GM18858 (cell line): ENCODE results near the gene DGCR2.
"Not testable (repeated sequence)": the region's sequence is repeated elsewhere in the genome, so short reads cannot be mapped to it uniquely, and the experiment has no call there.

ENCODE experiments used
- ATAC-seq: cut with Tn5 transposase; IDR thresholded peaks from one replicate; pipeline ENCODE4 v1.9.1; 2021; ENCODE audit not compliant: unreplicated experiment

Gene DGCR2

DNA sequence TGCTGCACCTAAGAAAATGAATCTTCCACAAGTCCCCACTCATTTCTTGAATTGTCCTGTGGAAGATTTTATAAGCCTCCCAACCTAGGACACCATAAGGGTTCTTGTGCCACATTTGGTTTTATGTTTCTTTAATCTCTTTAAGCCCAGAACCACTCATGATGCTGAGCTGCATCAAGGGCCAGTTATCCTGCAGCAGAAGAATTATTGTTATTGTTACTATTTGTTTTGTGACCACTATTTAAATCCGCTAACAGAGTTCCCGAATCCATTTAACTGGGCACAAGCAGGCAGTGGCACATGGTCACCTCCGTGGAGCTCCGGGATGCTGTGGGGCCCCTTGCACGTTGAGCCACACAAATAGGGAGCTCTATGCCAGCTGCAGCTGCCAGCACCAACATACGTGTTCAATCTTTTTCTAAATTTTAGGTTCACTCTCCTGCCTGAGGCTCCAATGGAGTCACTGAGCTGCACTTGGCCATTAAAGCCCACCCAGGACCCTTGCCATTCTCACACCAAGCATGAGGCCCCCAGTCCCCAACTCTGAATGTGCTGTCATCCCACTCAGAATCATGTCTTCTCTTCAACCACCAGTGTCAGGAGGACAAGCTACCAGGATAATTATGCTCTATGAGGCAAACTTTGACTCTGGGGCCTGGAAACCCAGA, 60.6 kb downstream of the DGCR2 start:
- ATAC-seq = no peak

DNA sequence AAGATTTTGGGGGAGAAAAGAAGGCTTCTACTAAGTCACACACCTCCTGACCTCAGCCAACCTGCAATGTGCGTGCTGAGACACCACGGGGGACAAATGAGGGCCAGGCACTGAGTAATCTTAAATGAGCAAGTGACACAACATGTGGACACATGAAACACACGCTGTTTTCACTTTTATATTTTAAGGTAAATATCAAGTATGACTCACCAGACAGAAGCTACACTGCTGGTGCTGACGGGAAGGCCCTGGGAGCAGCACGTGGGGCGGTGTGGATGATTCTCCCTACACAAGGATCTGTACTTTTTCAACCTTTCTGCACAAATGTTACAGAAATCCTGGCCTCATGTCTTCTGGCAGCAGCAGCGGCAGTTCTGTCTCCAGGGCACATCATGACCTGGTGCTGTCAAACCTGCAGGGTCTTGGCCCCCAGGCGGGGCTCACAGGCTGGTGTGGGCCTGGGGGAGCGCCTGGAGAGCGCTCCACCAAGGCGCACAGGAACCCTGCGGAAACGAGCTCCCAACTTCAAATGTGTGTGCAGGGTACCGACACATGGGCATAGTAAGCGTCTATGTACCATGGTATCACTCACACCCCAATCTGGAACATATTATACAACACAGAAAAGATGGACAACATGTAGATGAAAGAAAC, 61.7 kb downstream of the DGCR2 start:
- ATAC-seq = no peak

DNA sequence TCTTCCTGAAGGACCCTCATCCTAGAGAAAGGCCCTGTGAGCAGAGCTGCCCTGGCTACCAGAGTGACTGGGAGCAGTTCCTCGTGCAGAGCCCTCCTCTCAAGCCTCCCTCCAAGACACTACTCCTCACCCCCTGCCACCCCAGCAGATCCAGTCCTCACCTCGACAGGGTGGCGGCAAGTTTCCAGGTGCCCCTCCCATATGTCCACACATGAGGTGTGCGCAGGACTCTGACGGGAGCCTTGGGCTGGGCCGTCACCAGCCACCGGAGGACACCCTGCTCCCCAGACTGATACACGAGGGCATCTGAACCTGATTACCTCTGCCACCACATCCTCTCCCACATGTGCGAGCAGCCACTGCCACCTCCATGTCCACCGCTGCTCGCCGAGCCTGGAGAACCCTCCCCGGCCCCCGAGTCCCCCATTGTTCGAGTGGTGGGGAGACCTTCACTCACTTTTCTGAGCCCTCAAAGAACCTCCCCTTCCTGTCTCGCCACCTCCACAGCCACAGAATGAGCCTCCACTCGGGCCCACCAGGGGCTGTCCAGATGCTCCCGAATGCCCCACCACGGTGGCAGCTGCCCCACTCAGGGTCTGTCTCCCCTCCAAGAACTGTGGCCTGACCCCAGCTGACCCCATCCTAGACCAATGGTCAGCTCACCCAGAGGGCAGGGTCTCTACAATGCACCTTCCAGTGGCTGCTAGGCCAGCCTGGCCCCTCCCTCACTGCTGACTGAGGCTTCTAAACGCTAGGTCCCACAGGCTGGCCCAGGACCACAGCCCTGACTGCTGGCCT, 62.5 kb downstream of the DGCR2 start:
- ATAC-seq = no peak

DNA sequence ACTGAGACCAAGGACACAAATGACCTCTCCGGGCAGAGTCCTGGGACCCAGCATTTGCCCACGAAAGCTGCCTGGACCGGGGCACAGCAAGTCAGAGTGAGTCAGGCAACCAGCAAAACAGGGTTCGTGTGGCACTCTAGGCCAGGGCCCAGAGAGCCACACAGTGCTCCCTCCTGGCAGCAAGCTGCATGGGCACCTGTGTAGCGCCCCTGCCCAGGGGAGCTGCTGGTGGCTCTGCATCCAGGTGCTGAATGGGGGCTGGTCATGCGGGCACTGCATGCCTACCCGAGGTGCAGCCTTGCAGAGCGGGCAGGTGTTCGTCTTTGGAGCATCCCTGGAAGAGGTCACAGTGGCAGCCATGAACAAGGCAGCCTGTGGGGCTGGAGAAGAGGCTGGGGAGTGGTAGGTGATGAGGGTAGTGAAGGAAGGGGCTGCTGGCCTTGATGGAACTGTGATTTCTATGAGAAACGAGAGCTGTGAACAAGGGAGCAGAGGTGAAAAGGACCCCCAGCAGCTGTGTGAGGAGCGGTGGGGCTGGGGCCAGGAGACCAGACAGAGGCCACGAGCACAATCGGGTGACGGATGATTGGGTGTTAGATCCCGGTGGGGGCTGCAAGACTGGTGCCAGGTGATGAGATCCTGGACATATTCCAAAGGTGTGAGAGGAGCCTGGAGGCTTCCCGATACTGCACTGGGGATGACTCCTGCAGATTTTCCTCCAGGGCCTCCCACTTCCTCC, 63.3 kb downstream of the DGCR2 start:
- ATAC-seq = no peak

DNA sequence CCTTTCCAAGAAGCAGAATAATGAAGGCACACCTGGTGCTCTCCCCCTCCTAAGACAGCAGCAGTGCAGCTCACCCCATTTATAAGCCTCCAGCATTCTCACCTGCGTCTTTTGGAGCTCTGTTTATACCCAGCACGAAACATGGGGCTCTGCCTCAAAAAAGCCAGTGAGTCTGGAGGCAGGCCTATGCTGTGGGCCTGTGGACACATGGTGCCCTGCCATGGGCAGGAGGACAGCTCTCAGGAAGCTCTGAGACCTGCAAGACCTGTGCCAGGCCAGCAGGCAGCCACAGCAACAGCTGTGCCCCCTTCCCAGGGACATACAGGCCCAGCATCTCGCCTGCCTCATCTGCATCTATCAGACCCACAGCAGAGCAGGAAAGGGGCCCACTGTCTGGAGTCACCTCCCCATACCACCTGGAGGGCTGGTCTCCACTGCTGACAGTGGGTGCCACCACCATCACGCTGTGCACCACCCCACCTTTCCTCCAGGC, 64.2 kb downstream of the DGCR2 start:
- ATAC-seq = no peak

DNA sequence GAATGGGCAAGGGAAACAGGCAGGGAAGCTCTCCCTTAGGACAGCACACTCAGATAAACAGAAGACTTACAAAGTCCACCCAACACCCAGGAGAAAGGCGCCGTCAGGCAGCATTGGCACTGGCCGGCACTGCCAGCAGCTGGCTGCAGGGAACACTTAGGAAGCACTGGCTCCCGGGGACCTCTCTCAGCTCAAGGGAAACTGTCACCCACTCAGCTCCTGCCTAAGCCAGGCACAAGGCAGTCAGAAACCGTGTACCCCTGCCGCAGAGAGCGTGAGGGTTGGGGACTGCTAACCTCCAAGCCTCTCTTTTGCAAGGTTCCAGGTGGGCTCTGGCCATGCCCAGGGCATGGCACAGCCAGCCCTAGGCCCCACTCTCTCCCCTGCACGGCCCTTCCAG, 64.7 kb downstream of the DGCR2 start:
- no peak for ATAC-seq

DNA sequence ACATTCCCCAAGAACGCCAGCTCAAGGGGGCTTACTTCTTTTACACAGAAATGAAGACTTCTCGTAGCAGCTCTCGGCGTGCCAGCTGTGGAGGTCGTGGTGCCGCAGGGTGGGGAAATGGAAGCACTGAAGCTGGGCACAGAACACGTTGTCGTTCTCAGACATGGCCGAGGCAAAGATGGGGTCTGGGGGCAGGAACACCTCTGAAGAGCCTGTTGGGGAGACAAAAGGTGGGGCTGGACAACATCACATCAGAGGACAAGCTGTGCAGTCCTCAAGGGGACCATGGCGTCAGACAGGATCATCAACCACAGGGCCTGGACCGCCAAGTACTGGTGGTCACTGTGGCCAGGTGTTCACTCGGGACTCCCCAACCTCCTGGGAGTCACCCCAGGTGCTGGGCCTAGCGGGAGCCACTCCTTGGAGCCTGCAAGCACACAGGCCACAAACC, 65.2 kb downstream of the DGCR2 start:
- no peak for ATAC-seq

DNA sequence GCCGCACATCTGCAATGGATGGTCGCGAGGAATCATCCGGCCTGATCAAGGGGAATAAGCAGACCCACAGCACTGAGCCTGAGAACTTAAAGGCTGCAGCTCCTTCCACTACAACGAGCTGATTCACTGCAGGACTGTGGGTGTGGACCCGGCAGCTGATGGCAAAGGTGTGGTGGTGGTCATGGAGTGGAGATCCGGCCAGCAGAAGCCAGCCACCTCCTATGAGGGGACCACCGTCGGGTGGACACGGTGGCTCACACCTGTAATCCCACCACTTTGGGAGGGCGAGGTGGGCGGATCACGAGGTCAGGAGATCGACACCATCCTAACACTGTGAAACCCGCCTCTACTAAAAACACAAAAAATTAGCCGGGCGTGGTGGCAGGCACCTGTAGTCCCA, 66.4 kb downstream of the DGCR2 start:
- ATAC-seq = no peak

DNA sequence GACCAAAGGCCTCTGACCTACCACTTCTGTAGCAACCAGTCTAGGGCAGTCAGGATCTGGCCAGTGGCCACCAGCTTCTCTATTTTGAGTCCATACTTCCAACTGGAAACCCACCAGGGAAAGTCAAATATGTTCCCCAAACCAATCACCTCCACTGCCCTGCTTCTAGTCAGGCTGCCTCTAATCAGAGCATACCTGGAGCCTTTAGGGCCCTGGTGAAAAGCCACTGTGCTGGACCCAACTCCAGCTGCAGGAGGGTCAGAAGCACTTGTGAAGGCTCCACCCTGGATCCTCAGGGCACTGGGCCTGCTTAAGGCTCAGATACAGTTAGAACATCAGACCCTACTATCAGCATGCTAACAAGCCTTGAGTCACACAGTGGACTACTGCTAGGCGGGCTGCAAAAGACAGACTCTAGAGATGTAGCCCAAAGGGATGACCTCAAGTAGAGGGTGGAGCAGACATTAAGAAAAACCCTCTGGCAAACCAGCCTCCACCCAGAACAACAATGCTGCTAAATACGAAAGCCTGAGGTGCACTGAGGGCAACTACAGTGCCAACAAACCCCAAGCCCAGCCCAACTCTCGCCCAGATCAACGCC, 69.2 kb downstream of the DGCR2 start:
- no peak for ATAC-seq

DNA sequence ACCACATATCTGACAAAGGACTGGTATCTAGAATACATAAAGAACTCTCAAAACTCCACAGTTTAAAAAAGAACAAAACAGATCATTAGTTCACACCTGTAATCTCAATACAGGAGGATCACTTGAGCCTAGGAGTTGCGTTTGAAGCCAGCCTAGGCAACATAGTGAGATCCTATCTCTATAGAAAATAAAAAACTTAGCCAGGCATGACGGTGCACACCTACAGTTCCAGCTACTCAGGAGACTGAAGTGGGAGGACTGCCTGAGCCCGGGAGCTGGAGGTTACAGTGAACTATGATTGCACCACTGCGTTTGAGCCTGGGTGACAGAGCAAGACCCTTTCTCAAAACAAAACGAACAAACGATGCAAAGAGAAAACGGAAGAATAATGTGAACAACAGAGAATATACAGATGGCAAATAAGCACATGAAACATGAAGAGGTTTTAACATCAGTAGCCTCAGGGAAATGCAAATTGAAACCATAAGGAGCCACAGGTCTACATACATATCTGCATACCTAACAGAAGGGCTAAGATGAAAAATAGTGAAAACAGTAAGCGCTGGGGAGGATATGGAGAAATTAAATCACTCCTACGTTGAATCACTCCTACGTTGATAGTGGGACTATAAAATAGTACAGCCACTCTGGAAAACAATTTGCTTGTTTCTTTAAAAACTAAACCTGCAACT, 70.7 kb downstream of the DGCR2 start:
- no peak for ATAC-seq

DNA sequence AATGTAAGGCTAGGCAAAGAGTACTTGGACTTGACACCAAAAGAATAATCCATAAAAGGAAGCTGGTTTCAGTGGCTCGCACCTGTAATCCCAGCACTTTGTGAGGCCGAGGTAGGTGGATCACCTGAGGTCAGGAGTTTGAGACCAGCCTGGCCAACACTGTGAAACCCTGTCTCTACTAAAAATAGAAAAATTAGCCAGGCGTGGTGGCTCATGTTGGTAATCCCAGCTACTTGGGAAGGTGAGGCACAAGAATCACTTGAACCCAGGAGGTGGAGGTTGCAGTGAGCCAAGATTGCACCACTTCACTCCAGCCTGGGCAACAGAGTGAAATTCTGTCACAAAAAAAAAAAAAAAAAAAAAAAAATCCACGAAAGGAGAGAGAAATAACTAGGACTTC, 71.4 kb downstream of the DGCR2 start:
- not testable (repeated sequence) for ATAC-seq

DNA sequence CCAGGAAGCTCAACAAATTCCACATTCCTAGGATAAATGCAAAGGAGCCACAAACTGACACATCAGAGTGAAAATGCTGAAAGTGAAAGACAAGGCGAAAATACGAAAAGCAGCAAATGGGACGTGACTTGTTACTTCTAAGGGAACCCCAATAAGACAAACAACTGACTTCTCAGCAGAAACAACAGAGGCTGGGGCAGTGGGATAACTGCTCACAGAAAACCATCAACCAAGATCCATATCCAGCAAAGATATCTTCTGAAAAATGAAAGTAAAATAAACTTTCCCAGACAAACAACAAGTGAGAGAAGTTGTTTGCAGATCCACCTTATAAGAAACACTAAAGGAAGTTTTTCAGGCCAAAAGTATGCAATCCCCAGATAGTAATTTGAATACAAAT, 72.1 kb downstream of the DGCR2 start:
- no peak for ATAC-seq

DNA sequence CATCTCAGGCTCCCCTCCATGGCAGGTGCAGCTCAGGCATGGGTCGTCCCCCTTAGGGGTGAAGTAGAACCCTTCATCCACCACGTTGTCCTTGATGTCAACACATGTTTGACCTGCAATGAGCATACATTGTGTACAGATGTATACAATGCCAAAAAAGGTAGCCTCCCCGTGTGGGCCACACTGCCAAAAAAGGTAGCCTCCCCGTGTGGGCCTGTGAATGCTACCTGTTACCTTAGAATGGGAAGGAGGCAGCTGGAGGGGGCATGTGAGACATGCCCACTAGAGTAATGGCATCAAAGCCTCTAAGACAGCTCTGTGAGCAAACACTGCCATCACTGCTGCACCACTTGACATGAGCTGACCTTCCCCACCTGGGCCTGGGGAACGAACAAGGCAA, 73.7 kb downstream of the DGCR2 start:
- no peak for ATAC-seq

DNA sequence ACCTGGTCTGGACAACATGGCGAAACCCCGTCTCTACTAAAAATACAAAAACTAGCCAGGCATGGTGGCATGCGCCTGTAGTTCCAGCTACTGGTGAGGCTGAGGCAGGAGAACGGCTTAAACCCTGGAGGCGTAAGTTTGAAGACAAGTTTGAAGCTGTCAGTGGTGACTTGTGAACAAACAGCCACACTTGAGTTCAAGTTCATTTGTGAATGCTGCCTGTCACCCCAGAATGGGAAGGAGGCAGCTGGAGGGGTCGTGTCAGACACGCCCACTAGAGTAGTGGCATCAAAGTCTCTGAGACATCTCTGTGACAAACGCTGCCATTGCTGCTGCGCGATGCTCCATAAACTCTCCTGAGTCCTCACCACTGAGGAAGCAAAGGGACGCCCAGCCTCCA, 74.2 kb downstream of the DGCR2 start:
- no peak for ATAC-seq

DNA sequence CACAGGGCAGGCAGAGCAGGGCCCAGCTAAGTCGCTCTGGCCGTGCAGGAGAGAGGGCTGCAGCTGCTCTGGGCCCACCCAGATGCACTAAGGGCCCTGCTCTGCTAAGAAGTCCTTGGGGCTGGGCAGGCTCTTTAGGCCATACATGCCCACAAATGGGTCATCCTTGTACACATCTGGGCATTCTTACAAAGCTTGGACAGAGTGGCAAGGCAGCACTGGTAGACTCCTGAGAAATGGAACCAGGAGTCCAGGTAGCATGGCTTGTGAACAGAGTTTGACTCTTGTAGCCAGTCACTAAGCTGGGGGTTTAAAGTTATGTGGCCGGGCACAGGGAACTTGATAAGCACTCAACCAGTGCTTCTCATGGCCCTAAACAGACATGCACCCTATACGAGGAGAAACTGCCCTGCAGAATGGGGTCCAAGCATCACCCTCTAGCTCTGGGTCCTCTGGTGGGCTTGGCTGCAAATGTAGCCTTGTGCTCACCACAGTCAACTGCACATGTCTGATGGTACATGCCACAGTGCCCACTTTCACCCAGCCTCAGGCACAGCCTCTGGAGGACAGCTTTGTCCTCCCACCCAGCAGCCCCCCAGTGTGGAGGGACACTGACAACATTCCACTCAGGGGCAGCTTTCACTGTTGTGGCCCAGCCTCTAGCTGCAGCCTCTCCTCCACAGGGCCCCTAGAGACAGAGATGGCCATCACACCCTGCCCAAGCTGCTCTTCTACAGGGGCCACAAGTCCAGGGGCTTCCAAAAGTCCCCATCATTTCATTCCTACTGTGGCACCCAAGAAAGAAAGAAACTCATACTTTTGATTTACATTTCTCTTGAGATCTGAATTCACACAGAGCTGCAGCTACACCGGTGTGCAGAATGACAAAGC, 75.2 kb downstream of the DGCR2 start:
- no peak for ATAC-seq

DNA sequence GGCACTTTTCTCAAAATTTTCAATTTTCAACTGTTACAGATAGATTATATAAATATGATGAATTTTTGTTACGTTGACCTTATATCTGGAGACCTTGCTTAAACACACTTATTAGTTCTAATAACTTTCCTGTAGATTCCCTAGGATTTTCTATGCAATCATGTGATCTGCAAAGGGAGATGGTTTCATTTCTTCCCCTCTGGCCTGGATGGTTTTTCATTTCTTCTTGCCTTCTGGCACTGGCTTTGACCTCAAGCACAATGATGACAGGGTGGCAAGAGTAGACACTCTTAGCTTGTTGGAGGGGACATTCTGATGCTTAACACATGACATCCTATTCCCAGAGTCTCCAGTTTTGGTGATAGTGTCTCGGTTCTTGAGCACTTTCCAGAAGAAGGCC, 75.9 kb downstream of the DGCR2 start:
- ATAC-seq = no peak

DNA sequence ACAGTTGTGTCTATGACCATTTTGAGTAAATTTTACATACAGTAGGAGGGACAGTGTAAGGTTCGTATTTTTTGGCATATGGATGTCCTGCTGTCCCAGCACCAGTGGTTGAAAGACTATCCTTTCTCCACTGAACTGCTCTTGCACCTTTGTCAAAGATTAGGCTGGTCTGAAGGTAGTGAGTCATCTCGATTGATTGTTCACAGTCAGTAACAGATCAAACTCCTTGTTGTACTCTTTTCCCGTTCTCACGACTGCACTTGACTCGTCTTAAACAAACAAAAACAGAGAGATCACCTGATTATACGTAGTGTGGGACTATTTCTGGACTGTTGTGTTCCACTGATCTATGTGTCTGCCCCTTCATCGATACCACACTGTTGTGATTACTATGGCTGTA, 77.1 kb downstream of the DGCR2 start:
- ATAC-seq = no peak

DNA sequence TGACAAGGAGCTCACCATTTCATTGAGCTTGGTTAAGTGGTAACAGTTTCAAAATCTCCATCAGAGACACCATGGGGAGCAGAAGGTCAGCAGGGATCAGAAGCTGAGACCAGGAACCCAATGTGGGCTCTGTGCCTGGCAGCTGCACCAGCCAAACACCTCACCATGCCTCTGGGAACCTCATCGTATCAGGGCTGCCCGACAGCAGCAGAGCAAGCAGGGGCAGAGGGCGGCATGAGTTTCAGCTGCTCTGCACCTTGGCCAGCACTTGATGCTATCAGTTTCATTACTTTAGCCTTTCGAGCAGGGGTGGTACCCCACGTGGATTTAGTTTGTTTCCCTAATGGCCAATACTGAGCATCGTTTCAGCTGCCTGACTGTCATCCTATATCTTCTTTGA, 77.8 kb downstream of the DGCR2 start:
- ATAC-seq = no peak
